SK-N-MC (cell line): ENCODE results near the gene CLK2.
A peak's percentile ranks its signal among the peaks of the same experiment; 100 is the strongest.
"Not testable (repeated sequence)": the region's sequence is repeated elsewhere in the genome, so short reads cannot be mapped to it uniquely, and the experiment has no call there.

Experiments
- DNase-seq: peaks from one replicate; pipeline ENCODE4 v3.0.0-alpha.2; 2011; ENCODE audit warnings: low read depth, low spot score
- H3K27ac ChIP-seq: fragments of 200-600 bp; sonication (generic); 2 replicates; pipeline ENCODE4 v1.5.1; 2016; ENCODE audit warnings: mixed run types
- H3K36me3 ChIP-seq: fragments of 200-600 bp; sonication (generic); 2 replicates; pipeline ENCODE4 v1.6.1; 2017; ENCODE audit warnings: antibody characterized with exemption, low read length, mixed read lengths; ENCODE audit not compliant: insufficient read depth
- H3K4me3 ChIP-seq: fragments of 200-600 bp; sonication (generic); 2 replicates; pipeline ENCODE4 v1.5.1; 2016
- H3K9ac ChIP-seq: fragments of 200-600 bp; sonication (generic); 2 replicates; pipeline ENCODE4 v1.8.0; 2017; ENCODE audit warnings: mixed run types, mixed read lengths; ENCODE audit not compliant: insufficient read length
- H3K9me3 ChIP-seq: fragments of 200-600 bp; sonication (generic); 2 replicates; pipeline ENCODE4 v1.6.1; 2017; ENCODE audit warnings: low read depth, mild to moderate bottlenecking, antibody characterized with exemption, low read length, moderate library complexity, mixed read lengths
- EZH2 ChIP-seq: fragments of 200-600 bp; sonication (generic); IDR thresholded peaks from one replicate; pipeline ENCODE4 v1.6.1; 2017; ENCODE audit warnings: antibody characterized with exemption
- FOXP2 ChIP-seq: optimal IDR thresholded peaks from 2 replicates; pipeline ENCODE3; 2011; ENCODE audit warnings: mild to moderate bottlenecking, moderate library complexity; ENCODE audit not compliant: insufficient read depth; ENCODE audit errors: extremely low read length, control extremely low read depth
- POLR2AphosphoS5 ChIP-seq: IDR thresholded peaks from 2 replicates; pipeline ENCODE4 v1.6.1; 2012; ENCODE audit warnings: mild to moderate bottlenecking, low read depth, low read length, borderline replicate concordance

CLK2 gene

DNA sequence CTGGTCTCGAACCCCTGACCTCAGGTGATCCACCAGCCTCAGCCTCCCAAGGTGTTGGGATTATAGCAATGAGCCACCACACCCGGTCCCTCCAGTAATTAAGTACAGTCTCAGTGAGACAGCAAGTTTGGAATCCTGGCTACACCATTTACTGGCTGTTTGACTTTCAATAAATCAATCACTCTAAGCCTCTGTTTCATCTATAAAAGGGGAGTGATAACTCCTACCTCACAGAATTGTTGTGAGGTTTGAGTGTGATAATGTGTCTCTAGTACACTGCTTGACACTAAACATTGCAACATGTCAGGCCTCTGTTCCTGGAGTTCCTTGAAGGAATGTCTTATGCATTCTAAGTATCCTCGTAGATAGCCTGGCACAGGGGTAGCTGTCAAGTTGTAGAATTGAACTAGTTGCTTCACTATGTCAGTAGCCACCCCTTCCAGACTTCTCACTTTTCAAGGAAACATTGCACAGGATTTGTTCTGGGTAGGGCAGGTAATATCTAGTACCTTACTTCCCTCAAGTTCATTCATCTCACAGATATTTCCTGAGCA is 30.4 kb downstream of the CLK2 start:
- peak overlapping the region; percentile 72; the same call in 1 of the 2 replicates for H3K4me3 ChIP-seq

DNA sequence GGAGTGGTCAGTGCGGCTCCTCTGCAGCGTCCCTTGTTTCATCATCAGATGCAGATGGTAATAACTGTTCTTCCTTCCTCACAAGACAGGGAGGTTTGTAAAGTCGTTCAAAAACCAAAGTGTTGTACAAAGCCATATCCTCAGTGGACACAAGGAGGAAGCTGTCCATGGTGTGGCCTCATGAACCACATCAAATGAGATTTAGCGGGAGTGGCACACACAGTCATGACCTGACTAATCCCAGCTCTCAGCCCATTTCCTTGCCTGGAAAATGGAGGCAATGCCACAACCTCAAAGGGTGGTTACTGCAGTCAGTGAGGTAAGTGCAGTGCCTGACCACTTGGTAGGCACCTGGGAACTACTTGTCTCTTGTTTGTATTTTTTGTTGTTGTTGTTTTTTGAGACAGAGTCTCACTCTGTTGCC is 31.5 kb downstream of the CLK2 start:
- peak overlapping the region; percentile 76; the same call in 1 of the 2 replicates for H3K4me3 ChIP-seq
- no peak overlapping the region for H3K9ac ChIP-seq
- H3K9me3 ChIP-seq = no peaks in the 10 kb centered on the region
- H3K27ac ChIP-seq = peak overlapping the region; percentile 61; the same call in 1 of the 2 replicates
- TF ChIP-seq FOXP2 (no peak), EZH2 (no peak), POLR2AphosphoS5 (no peak)
- H3K36me3 ChIP-seq = no peaks in the 10 kb centered on the region
- DNase-seq = no peak

More for the DNA sequence above, 30.4 kb downstream of the CLK2 start:
- TF ChIP-seq EZH2 (no peak), FOXP2 (no peak), POLR2AphosphoS5 (no peak)
- no peak for DNase-seq
- Histone ChIP-seq H3K9me3 (no peaks in the 10 kb centered on the region), H3K27ac (peak overlapping the region; percentile 98), H3K9ac (no peak overlapping the region), H3K36me3 (peaks cover 2% of the 10 kb centered on the region; the same call in 1 of the 2 replicates)

DNA sequence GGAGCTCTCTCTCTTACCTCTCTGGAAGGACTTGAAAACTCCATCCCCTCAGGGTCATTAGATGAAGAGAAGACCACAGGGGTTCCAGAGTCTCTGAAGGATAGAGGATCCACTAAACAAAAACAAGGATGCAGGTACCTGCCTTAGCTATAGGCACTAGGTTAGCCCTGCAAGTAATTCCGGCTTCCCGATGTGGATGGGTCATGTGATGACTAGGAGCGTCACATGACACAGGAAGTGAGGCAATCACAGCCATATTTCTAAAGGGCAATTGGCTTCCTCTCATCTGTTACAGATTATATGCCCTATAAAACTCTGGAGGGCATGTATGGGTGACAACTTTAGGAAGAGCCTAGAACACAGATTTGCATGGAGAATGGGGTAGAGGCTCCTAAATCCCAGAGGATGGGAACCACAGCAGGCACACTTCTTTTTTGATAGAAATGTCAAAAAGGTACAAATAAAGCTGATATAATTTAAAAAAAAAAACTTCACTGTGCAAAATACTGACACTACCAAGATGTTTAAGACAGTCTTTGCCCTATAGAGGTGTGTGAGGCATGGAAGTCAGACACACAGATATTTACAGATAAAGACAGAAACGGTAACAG is 32.1 kb downstream of the CLK2 start:
- Histone ChIP-seq H3K27ac (peak overlapping the region; percentile 61; the same call in 1 of the 2 replicates), H3K36me3 (no peaks in the 10 kb centered on the region), H3K4me3 (peak overlapping the region; percentile 76), H3K9me3 (no peaks in the 10 kb centered on the region), H3K9ac (peak overlapping the region; percentile 61)
- peak; percentile 96 for DNase-seq
- TF ChIP-seq POLR2AphosphoS5 = peak; percentile 78
- TF ChIP-seq FOXP2 = no peak
- no peak for TF ChIP-seq EZH2

DNA sequence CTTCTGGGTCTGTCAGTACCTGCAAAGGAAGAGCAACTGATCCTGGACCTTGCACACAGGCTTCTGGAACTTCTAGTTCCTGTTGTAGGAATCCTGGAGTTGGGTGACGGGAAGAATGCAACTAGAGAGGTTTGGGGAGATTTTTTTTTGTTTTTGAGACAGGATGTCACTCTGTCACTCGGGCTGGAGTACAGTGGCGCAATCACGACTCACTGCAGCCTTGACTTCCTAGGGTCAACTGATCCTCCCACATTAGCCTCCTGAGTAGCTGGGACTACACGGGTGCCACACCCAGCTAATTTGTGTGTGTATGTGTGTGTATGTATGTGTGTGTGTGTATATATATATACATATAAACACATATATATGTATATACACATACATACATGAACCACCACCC is 36.9 kb downstream of the CLK2 start:
- H3K9me3 ChIP-seq = no peaks in the 10 kb centered on the region
- no peak overlapping the region for H3K27ac ChIP-seq
- H3K9ac ChIP-seq = no peak overlapping the region
- TF ChIP-seq EZH2 (no peak), POLR2AphosphoS5 (no peak), FOXP2 (no peak)
- no peak for DNase-seq
- no peaks in the 10 kb centered on the region for H3K36me3 ChIP-seq
- no peak overlapping the region for H3K4me3 ChIP-seq

DNA sequence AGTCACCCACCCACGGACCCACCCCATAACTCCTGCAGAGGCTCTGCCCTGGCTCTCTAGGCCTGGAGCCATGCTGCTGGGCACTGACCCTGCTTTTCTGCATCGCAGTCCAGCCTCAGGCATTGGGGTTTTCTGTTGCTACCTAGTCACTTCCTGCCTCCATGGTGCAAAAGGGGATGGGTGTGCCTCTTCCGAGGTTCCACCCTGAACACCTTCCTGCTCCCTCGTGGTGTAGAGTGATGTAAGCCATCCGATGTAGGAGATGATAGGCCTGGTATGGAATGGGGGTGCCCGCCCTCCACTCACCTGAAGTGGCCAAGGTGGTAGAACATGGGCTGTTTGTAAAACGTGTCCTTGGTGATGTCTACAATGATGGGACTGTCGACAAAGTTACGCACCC is 37.9 kb downstream of the CLK2 start:
- DNase-seq, H3K4me3 ChIP-seq, H3K9me3 ChIP-seq, H3K36me3 ChIP-seq, H3K27ac ChIP-seq, H3K9ac ChIP-seq: not testable (repeated sequence)

DNA sequence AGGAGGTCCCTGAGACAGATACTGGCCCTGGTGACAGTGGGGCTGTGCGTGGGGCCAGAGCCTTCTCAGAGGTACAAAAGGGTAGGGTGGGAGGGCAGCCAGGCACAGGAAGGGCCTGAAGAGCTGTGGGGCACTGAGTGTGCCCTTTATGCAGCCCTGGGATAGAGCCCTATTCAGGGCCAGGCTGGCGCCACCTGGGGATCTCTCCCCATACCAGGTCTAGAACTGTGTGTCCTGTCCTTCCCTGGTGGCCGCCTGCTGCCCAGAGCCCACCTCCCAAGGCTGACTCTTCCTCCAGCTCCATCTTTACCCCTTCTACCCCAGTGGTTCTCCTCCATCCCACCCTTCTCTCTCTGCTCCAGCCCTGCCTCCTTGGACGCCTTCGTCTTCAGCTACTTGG is 39.8 kb downstream of the CLK2 start:
- H3K9ac ChIP-seq, DNase-seq, H3K36me3 ChIP-seq, H3K4me3 ChIP-seq, H3K9me3 ChIP-seq, H3K27ac ChIP-seq: not testable (repeated sequence)

DNA sequence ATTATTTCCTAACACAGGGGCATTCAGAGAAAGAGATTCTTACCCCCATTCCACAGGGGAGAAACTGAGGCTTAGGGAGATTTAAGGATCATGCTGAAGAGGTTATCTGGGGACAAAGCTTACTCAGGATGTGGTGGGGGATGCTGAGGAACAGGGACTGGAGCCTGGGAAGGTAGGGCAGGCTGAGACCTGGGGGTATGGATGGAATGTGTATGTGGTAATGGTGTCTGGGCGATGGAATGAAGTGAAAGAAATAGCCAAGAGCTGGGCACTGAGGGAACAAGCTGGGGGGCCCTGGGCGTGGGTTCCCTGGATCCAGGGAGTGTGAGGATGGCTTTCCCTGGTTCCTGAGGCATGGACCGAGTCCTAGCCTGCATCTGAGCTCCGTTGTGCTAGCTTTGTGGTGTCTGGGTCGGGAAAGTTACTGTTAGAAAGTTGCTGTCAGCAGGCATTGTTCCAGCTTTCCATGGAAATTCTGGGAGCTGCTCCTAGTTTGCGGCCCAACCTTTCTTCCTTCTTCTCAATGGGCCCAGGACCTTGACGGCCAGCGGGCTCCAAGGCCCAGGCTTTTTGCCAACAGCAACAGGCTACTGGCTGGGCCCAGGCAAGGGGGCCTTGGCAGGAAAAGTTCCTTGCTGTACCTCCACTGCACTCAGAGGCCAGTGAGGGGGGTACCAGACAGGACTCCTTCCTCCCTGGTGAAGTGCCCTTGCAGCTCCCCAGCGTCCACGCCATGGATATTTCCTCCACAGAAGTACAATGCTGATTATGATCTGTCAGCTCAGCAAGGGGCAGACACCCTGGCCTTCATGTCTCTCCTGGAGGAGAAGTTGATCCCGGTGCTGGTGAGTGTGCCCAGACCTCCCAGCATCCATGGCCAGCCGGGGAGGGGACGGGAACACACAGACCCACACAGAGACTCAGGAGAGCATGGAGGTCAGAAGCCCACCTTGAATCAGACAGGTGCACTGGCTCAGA is 41.0 kb downstream of the CLK2 start:
- not testable (repeated sequence) for H3K9ac ChIP-seq, H3K27ac ChIP-seq, H3K9me3 ChIP-seq, H3K4me3 ChIP-seq, DNase-seq, H3K36me3 ChIP-seq

DNA sequence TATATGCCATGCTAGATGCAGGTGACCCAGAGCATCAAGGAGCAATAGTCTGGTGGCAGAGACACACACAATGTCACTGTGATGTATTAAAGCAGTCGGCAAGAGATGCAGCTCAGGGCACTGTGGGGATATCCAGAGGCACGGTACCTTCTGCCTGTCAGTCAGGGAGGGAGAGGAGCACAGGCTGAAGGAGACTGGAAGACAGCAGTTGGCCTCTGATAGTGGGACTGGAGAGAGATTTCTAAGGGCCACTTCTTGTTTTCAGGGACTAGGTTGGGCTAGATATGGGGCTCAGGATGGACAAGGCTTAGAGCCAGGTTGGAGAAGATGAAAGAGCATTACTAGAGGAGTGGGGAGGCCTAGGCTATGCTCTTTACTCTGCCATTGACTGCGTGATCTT is 42.0 kb downstream of the CLK2 start:
- not testable (repeated sequence) for H3K36me3 ChIP-seq, DNase-seq, H3K9ac ChIP-seq, H3K9me3 ChIP-seq, H3K4me3 ChIP-seq, H3K27ac ChIP-seq

DNA sequence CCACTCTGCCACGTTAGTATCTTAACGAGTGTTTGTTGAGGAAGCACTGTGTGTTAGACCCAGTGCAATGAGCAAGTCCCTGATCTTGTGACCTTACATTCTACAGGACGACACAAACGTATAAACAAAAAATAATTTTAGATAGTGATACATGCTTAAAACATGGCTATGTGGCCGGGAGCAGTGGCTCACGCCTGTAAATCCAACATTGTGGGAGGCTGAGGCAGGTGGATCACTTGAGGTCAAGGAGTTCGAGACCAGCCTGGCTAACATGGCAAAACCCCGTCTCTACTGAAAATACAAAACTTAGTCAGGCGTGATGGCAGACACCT is 45.2 kb downstream of the CLK2 start:
- peak overlapping the region; percentile 53 for H3K4me3 ChIP-seq
- H3K9ac ChIP-seq = peak overlapping the region; percentile 76
- no peak for TF ChIP-seq POLR2AphosphoS5
- TF ChIP-seq EZH2 = no peak
- no peak for TF ChIP-seq FOXP2
- no peak for DNase-seq
- H3K27ac ChIP-seq = peak overlapping the region; percentile 66
- H3K36me3 ChIP-seq = no peaks in the 10 kb centered on the region
- no peaks in the 10 kb centered on the region for H3K9me3 ChIP-seq
